Stromal cell of bone marrow (primary cell): ENCODE data around the gene RPP30.
"Not testable (repeated sequence)": the region's sequence is repeated elsewhere in the genome, so short reads cannot be mapped to it uniquely, and the experiment has no call there.

Experiments
- DNase-seq: peaks from one replicate; pipeline ENCODE4 v3.0.0-alpha.2; 2012; ENCODE audit warnings: low read depth

The RPP30 gene

DNA sequence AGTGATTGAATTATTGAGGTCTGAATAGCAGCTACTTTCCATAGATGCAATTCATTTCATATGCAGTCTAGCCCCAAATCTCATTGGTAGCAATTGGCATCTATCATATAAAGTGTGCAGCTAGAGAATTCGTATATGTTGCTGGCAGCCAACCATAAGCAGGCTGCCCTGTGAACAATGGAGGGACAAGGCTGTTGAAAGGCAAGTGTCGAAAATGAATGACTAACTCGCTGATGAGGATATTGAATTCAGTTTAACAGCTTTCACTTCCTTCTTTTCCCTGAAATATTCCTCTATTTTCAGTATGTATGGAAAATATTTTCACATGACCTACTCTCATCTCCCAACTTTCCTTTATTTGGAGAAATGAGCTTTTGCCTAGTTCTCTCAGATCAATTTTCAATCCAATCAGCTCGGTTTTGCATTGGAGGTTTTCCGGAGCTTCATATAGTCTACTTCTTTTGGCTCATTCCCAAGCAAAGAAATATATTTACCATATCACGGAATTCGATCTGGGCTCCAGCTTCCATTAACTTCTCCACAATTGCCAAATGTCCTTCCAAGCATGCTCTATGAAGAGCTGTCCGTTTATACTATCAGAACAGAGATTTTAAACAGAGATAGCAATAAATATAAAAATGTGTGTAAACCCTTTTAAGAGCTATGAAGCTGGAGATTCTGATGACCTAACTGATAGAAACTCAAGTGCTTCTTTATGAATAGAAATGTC lies 45.6 kb downstream of the RPP30 start:
- DNase-seq: no peak

DNA sequence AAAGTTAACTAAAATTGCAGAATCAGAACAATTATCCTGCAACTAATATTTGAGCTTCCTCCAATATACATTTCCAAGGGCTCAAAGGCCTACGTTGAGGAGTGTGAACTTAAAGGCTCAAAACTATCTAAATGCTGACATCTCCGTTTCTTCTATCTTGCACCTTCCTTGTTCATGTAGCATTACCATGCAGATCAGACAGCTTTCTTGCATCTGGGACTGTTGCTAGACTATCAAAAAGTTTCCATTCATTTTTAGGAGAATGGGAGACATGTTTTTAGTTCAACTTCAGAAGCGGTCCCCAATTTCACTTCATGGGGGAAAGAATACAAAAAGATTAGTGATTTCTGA lies 46.2 kb downstream of the RPP30 start:
- no peak for DNase-seq

DNA sequence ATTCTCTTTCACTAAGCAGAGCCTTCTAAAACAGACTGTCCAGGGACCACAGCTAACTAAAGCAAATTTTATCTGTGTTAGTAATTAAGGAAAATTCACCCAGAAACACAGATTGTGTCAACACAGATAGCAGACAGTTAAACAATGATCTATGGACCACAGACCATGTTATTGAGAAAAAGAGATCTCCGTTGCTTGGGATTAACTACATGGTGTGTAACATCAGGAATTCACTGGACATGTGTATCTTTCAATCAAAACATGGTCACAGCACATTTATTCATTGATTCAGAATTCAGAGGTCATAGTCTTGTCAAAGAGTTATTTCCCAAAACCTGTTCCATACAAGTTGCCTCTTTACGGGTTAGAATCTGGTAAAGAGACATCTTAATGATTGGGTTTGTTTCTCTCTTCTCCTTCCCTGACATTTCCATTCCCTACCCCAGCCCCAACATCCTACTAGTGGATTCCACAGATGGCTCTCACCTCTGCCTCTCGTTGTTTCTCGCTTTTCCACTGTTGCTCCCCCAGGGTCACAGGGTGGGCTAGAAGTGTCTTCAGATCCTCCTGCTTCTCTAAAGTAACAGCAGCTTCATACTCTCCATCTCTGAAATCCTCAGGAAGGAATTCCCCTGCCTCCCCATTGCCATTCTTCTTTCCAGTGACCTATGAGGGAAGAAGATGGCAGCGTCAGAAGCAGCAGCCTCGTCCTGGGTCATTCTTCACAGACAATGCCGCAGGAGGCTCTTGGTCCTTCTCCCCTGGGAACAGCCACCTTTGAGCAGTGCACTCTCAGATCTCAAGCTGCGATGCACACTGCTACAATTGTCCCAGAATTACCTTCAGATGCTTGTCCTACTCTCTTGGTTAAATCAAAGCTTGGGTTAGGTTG lies 48.2 kb downstream of the RPP30 start:
- DNase-seq: no peak

DNA sequence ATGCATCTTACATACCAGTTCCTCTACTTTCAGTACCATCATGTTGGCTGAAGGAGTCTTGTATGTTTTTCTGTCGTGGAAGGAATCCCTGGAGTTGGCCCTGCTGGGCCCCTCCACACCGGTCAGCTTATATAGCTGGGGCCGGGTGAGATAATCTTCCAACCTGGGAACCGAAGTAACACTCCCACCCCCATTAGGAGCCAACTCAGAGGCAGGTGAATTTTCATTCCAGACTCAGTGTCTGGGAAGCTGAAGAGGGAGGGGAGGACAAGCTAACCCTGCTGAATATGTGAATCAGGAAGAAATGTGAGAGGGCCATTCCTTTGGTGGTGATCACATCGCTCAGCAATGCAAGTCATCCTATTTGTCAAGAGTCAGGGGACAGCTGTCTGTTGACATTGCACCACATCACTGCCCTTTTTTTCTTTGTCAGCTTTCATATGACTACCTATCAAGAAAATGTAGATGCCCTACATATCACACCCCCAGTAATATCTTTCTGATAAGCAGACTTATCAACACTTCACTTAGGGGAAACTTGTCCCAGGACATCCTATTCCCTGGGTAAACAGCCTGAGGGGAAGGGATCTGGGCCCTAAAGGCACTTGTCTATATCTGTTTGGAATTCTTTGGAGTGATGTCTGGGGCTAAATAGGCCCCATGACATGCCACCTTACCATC lies 49.4 kb downstream of the RPP30 start, which contains the start of gene ANKRD1:
Gene ANKRD1, minus strand, starts transcription at position 102 of the 681 bp plus-strand sequence. Its CDS starts 60 bp downstream, at position 42.
- DNase-seq: peak; percentile 50

DNA sequence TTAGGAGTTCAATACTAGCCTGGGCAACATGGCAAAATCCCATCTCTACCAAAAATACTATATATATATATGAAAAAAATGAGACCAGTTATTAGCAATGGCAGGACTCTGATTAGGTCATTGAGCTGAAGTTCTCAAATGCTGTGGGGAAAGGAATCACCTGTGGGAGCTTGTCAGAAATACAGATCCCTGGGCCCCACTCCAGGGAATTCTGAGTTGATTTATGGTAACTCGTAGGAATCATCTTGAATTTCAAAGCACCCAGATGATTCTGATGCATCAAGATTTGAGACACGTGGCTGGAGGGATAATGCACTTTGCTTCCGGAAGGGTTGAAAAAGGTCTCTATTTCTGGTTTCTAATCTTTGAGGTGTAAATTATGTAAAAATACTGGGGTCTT lies 50.1 kb downstream of the RPP30 start:
- no peak for DNase-seq

DNA sequence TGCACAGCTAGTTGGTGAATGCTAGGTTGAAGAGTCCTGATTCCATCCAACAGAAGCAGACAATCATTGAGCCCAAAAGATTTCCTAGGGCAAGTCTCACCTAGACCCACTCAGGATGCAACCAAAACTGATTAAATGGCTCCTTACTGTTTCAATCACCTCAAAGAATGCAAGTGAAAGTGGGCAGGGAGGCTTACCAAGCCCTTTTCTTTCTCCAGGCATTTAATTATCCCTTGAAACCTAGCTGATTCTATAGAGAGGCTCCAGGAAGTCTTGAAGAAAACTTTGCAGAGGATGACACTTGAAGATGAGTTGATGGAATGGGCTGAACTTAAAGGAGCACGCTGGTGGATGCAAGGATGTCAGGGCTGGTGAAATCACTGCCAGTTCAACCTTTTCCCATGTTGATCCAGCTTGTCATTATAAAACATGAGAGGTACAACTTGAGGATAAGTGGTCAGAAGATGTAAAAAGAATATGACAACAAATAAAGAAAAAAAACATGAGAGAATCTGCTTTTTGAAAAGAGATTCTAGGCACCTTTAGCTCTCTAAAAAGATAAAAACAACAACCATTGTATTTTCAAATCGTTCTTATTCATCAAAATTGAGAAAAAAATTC lies 51.4 kb downstream of the RPP30 start:
- no peak for DNase-seq

DNA sequence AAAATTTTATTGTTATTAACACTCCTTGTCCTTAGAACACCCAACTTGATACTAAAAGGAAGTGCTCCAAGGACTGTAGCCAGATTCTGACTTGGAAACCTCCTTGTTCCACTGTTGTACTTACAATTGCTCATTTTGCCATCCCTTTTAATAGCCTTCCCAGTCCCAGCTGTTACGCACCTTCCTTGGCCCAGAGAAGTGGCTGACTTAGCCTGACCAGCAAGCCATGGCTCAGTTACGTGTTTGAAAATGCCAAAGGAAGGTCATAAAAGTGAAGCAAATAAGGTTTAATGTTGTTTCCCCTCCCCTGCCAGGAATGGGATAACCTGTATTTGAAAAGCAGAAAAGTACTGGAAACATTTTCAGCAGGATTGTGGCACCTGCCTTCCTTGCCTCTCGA lies 52.8 kb downstream of the RPP30 start:
- no peak for DNase-seq

DNA sequence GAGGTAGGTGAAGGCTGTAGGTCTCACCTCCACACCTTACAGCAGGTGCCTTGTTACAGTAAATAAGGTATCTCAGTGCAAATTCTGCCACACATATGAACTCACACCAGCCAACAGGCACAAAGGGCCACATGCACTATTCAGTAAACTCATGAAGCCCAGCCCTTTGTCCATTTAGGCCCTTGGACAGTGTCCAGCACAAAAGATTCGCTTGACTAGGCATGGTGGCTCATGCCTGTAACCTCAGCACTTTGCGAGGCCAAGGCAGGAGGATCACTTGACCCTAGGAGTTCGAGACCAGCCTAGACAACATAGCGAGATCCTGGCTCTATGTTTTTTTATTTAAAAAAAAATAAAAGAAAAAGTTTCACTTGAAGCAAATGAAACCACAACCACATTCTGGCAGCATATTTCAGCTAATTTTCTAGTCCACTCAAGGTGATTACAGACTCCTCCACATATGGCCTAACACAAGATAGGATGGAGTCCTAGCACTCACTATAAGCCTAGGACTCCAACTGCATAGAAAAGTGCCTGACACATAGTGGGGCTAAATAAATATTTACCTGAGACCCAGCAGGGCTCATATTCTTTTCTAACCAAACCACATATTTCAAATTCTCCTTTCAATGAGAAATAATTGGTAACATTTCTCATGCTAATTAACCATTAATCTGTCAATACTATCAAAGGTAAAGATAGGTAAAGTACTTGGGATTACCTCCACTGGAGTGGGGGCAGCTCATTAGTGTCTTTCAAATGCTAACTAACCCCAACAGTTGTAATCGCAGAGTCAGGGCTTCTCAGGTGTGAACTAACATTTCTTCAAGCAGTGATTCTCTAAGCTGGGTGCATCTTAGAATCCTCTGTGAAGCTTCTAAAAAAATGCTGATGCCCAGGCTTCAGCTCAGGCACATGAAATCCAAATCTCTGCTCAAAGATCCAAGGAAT lies 53.6 kb downstream of the RPP30 start:
- no peak for DNase-seq

DNA sequence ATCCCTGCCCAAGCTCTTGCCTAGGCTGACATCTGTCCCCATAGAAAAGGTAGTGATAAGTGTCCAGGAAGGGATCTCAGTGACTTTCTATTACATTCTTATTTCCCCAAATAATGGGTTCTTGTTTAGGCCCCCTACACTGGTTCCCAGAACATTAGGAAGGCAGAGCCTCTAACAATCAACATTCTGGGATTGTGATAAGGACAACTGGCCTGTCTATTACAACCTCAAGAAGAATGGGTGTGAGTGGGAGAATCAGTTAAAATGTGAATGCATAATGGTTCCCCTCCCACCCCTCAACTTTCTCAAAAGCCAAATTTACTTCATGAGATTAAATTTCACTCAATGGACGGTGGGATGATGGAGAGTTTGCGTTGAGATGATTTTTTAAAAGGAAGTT lies 55.5 kb downstream of the RPP30 start:
- DNase-seq: no peak

DNA sequence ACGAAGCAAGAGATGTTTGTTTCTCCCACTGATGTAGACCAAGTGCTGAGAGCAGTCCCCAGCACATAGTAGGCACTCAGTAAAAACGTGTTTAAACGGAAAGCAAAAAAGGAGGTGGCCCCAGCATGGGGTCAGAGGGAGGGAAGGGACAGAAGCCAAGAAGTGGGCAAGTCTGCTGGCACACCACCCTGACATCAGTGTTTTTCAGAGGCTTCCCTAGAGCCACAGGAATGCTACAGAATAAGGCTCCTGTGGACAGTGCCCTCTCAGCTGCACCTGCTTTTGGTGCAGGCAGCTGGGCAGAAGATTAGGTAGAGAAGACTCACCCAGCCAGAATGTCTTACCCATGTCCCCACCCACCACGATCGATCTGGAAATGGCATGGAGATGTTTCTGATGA lies 57.4 kb downstream of the RPP30 start:
- no peak for DNase-seq

DNA sequence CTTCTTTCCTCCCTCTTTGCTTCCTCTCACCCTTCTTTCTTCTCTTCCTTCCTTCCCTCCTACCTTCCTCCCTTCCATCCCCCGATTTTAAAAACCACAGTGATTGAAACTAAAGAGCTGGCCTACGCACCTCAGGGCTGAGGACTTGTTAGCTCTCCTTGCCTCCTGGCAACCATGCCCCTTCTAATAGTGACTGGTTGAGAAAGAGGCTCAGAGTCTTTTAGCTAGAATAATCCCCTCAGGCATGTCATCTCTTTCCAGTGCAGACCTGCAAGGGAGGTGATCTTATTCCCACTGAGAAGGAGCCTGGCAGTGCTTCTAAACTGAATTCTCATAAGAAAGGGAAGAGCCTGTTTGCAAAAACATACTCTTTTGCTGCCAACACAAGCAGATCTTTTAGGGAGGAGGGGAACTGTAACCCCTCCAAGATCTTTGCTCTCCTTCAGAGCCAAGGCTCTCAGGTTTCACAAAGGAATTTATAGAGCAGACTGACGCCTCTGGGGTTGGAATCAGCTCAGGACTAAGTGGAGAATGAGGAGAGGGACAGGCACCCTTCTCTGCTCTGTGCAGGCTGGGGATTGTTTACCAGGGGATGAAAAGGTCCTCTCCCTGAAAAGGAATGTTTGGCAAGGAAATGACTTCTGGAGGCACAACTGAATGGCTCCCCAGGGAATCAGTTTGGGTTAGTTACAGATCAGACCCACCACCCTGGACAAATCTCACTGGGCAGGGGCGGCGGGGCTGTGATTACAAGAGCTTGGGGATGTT lies 58.5 kb downstream of the RPP30 start:
- DNase-seq: peak; percentile 64

DNA sequence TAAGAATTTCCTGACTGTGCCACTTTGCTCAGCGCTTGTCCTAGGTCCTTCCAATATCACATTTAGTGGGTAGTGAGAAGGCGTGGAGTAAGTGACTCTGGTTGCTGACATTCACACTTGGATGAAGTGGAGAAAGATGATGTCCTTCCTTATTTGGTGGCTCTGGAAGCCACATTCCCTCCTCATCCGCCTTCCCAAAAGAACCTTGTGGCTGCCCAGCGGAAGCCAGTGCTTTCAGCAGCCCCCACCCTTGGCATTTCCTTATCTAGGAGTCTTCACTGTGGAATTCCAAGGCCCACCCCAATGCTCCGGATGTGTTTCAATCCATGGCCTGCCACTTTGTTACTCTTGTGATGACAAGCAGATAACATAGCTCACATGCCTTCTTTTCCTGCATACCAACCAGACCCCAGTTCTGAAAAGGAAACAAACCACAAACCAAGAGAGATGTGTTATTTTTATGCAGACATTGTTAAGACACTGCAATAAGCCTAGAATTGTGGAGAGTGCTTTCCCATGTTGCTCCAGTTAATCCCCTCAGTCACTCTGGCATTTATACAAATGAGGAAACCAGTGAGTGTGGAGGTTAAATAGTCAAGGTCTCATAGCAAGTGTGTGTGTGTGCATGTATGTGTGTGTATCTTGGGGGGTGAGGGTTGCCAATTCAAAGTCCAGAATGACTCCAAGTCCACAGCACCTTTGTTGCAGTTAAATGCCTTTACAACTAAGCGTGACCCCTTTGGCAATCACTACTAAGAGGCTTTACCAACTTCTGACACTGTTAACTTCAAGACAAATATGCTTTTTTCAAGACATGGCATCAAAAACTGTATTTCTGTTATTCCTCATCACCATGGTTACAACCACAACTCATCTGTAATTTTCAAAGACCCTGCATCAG lies 59.4 kb downstream of the RPP30 start:
- DNase-seq: peak; percentile 75

DNA sequence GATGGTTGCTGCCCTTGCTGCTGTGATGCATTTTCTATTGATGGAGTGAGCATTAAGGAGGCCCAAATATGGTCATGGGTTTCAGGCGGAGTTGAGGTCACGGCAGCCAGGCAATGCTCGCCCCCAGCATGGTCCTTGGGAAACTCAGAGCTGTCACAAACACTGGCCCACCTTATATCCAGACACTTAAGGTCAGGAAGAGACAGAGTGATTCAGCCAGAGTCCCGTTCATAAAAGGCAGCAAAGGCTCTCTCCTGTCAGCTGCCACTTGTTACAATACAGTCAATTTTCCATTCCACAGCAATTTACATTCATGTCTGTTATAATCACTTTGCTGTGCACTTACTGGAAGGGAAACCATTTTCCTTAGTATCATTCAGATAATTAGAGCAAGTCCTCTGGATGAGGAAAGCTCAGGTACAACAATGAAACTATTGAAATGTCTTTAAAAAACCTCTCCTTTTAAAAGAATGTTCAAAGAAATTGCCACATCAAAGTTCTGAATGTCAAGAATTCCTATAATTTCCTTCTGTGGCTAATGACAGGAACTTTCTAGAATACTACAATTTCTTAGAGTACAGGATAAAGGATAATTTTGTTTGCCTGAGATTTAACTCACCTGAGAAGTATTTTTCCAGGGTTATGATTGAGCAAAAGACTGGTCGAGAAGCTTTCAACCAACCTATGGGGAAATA lies 64.0 kb downstream of the RPP30 start:
- no peak for DNase-seq

DNA sequence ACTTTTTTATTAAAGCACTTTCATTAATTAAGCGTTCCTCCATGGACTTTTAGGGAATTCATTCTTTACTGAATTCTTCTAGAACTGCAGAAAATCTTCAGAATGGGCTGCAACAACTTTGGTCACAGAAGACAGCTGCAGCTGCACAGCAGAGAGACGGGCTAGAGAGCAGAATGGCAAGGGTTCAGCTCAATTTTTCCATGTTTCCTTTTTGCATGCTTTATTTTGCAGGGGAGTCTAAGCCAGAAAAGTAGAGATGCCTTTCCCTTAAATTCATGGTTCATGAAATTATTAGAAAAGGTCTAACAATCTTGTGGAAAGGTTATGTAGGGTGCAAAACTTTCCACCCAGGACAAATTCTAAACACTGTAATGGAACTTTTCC lies 64.5 kb downstream of the RPP30 start:
- DNase-seq: no peak

DNA sequence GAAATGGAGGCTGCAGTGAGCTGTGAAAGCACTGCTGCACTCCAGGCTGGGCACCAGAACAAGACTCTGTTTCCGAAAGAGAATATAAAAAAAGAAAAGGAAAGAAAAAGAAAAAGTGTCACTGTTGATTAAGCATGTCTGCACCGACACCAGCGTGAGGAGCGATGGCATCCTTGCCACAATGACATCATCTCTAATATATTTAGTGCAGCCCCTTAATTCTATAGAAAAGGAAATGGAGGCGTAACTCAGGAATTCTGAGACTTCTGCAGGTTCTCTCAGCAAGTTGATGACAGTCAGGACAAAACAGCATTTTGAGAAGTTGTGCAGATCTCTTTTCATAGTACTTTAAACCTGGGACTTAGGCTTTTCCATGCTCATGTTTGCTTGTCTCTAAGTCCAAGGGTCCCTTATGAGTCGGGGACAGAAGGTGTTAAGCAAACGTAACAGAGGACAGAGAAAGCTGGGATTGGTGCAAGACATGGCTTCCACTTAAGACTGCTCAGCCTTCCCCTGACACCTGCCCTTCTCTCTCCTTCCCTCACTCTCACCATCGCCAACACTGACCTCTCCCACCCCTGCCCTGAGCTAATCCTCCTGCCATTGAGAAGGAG lies 66.0 kb downstream of the RPP30 start:
- DNase-seq: no peak

DNA sequence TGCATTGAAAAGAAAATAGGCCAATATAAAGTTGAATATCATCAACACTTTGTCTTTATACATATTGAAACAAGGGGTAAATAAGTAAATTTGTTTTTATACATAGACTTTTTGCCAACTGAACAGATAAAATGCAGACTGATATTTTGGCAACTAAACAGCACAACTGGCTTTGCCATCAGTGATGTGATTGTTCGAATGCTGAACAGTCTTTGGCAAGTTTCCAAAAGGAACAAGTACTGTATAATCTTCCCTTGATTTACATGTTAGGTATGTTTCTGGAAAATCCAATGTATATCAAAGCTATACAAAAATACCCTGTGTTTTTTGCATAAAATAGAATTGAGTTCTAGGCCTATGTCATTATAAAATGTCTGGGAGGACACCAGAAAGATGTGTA lies 67.3 kb downstream of the RPP30 start:
- no peak for DNase-seq

DNA sequence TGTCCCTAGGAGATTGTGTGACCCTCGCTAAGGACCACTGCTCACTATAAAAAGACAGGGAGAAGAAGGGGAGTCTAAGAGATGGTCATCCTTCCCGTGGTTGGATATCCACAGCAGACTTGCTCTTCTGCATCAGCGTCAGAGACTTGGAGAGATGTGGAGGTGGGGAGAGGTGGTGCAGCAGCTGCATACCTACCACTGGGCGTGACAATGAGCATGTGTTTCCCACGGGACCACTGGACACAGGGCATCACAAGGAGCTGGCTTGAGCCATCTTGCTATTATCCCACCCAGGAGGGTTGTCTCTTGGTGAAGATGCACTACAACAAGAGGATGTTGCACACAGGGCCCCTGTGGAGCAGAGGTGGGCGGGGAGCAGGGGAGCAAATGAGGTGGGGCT lies 67.9 kb downstream of the RPP30 start:
- DNase-seq: no peak

DNA sequence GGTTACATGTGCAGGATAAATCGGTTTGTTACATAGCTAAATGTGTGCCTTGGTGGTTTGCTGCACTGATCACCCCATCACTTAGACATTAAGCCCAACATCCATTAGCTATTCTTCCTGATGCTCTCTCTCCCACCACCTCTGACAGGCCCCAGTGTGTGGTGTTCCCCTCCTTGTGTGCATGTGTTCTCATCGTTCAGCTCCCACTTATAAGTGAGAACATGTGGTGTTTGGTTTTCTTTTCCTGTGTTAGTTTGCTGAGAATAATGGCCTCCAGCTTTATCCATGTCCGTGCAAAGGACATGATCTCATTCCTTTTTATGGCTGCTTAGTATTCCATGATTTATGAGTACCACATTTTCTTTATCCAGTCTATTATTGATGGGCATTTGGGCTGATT lies 71.2 kb downstream of the RPP30 start:
- not testable (repeated sequence) for DNase-seq
